Epithelial cell of proximal tubule (primary cell): ENCODE results near the gene SPEG. TPM values are rescaled to one million over a fixed set of nuclear protein-coding genes. Genes with fewer than 3 reads are reported as not detected.

Experiments
- DNase-seq: peaks from one replicate; pipeline ENCODE4 v3.0.0-alpha.2; 2011; ENCODE audit warnings: low read depth
- H3K4me3 ChIP-seq: 2 replicates; pipeline ENCODE4 v1.5.1; 2011; ENCODE audit warnings: low read depth, mild to moderate bottlenecking, low read length
- CTCF ChIP-seq: conservative IDR thresholded peaks from 2 replicates; pipeline ENCODE4 v1.5.1; 2012; ENCODE audit warnings: low read depth, mild to moderate bottlenecking, low read length
- total RNA-seq: library from RNA; depleted of rRNA; stranded (reverse); fragments of >200 nt; gene quantifications from 2 replicates; pipeline ENCODE4 v1.2.3, GENCODE V29; 2015

The SPEG gene
- total RNA-seq, 1 donor from 2014 or later = 28.3 TPM

- DNase-seq = no peak
- no peak overlapping the region for H3K4me3 ChIP-seq
- no peak for TF ChIP-seq CTCF
These were observed 18.0 kb downstream of the SPEG start for GRCh38 chr2:219452361-219453317.

GRCh38 chr2:219453671-219454590, 19.3 kb downstream of the SPEG start:
- no peak for TF ChIP-seq CTCF
- no peak overlapping the region for H3K4me3 ChIP-seq
- no peak for DNase-seq

GRCh38 chr2:219455581-219455980, 20.9 kb downstream of the SPEG start:
- no peak for DNase-seq
- TF ChIP-seq CTCF = no peak
- no peak overlapping the region for H3K4me3 ChIP-seq

- H3K4me3 ChIP-seq = no peak overlapping the region
- TF ChIP-seq CTCF = peak; percentile 11
- no peak for DNase-seq
These were observed 23.2 kb downstream of the SPEG start for GRCh38 chr2:219457784-219458369.

- no peak overlapping the region for H3K4me3 ChIP-seq
- TF ChIP-seq CTCF = no peak
- DNase-seq = no peak
These were observed 24.4 kb downstream of the SPEG start for GRCh38 chr2:219458996-219459395.

- no peak for DNase-seq
- no peak overlapping the region for H3K4me3 ChIP-seq
- TF ChIP-seq CTCF = peak; percentile 81
These were observed 25.0 kb downstream of the SPEG start for GRCh38 chr2:219459460-219460311.
